Measurements from ENCODE around the gene ARPP21. TPM values are rescaled to one million over a fixed set of nuclear protein-coding genes. Genes with fewer than 3 reads are reported as not detected.

Gene ARPP21
- total RNA-seq, 2 donors from 2014 or later: not detected

GRCh38 chr3:35647461-35647860 lies 8.1 kb downstream of the ARPP21 start:
- no peaks in the 10 kb centered on the region for H3K36me3 Mint-ChIP-seq (ENCODE audit: low read depth)
- H3K4me3 Mint-ChIP-seq: no peak overlapping the region
- no peaks in the 10 kb centered on the region for H3K4me1 Mint-ChIP-seq
- H3K27me3 Mint-ChIP-seq: no peaks in the 10 kb centered on the region
- ATAC-seq: no peak
- no peak overlapping the region for H3K27ac Mint-ChIP-seq
- DNase-seq: no peak
- no peaks in the 10 kb centered on the region for H3K9me3 ChIP-seq (ENCODE audit: control insufficient read depth, low read length, poor library complexity, severe bottlenecking)

DNA sequence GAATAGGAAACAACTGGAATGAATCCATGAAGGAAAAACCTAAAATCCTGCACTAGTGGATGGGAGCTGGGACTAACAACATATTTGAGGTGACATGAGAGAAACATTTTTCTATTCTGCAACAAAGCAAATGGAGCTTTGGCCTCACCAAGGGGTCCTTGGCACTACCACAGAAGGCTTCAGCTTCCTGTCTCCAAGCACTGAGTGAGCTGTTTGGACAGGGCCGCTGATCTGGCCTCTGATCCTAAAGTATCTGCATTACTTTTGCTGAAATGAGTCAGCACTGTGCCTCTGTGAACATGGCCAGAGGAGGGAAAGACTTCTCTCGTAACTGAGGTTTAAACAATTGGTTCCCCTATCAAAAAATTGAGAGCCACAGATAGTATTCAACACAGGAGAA lies 9.0 kb downstream of the ARPP21 start:
- H3K27me3 Mint-ChIP-seq: no peaks in the 10 kb centered on the region
- ATAC-seq: no peak
- no peak overlapping the region for H3K4me3 Mint-ChIP-seq
- H3K27ac Mint-ChIP-seq: no peak overlapping the region
- no peaks in the 10 kb centered on the region for H3K36me3 Mint-ChIP-seq (ENCODE audit: low read depth)
- H3K9me3 ChIP-seq (ENCODE audit: control insufficient read depth, low read length, poor library complexity, severe bottlenecking): no peaks in the 10 kb centered on the region
- DNase-seq: no peak
- H3K4me1 Mint-ChIP-seq: no peaks in the 10 kb centered on the region

DNA sequence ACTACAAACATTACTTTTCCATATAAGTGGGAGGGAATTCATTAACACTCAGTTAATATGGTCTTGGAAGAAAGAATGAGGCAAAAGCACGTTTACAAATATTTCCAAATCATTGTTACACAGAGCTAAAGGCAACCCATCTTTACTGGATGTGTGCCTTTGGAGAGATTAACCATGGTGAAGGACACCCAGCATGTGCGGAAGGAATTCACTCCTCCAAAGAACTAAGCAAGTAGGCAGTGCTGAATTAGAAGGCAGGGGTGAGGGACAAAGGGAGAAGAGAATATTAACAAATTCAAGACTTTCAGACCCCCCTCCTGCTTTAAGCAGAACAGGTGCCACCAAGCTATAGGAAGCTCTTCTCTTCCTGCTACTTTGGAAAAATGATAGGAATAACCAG lies 10.1 kb downstream of the ARPP21 start:
- no peak for ATAC-seq
- Mint-ChIP-seq H3K36me3 (ENCODE audit: low read depth) (no peaks in the 10 kb centered on the region), H3K27ac (no peak overlapping the region), H3K27me3 (no peaks in the 10 kb centered on the region), H3K4me3 (no peak overlapping the region), H3K4me1 (no peaks in the 10 kb centered on the region)
- no peak for DNase-seq
- H3K9me3 ChIP-seq (ENCODE audit: control insufficient read depth, low read length, poor library complexity, severe bottlenecking): no peaks in the 10 kb centered on the region

DNA sequence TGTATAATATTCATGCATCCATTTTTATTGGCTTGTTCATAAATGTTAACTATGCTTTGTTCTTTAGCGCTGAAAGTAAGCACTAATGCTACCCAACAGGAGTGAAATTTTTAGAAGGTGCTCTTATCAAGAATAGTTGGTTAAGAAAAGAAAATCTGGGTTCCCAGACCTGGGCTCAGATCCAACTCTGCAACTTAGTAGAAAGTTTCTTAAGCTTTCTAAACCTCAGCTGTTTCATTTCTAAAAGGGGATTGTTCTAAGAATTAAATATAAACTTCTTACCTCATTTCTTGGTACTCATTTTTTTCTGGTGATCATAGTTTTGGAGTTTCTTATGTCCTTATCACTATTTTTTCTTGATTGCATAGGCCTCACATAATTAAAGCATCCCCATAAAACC lies 12.1 kb downstream of the ARPP21 start:
- no peaks in the 10 kb centered on the region for H3K36me3 Mint-ChIP-seq (ENCODE audit: low read depth)
- no peak overlapping the region for H3K4me3 Mint-ChIP-seq
- H3K4me1 Mint-ChIP-seq: no peaks in the 10 kb centered on the region
- DNase-seq (no peak), ATAC-seq (no peak)
- no peak overlapping the region for H3K27ac Mint-ChIP-seq
- no peaks in the 10 kb centered on the region for H3K27me3 Mint-ChIP-seq
- no peaks in the 10 kb centered on the region for H3K9me3 ChIP-seq (ENCODE audit: control insufficient read depth, low read length, poor library complexity, severe bottlenecking)

DNA sequence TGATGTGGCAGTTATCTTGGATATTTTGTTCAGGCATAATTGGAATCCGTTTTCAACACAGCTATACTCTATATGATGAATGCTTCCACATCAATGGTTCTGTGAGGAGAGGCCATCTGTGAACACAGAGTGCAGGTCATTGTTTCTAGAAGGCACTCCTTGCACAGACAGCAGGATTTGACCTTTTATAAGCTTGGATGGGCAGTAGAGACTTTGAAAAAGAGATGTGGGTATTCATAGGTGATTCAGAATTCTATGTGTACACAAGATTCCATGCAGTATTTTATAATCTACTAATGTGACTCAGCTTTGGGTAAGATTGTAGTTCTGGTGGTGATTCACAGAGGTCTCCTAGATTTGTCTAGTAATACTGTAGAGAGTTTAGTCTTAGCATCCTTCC lies 12.5 kb downstream of the ARPP21 start:
- H3K4me1 Mint-ChIP-seq: no peaks in the 10 kb centered on the region
- ATAC-seq (no peak), DNase-seq (no peak)
- H3K36me3 Mint-ChIP-seq (ENCODE audit: low read depth): no peaks in the 10 kb centered on the region
- no peaks in the 10 kb centered on the region for H3K9me3 ChIP-seq (ENCODE audit: control insufficient read depth, low read length, poor library complexity, severe bottlenecking)
- H3K4me3 Mint-ChIP-seq: no peak overlapping the region
- H3K27me3 Mint-ChIP-seq: no peaks in the 10 kb centered on the region
- no peak overlapping the region for H3K27ac Mint-ChIP-seq

GRCh38 chr3:35653347-35653746 lies 14.0 kb downstream of the ARPP21 start:
- ATAC-seq: no peak

DNA sequence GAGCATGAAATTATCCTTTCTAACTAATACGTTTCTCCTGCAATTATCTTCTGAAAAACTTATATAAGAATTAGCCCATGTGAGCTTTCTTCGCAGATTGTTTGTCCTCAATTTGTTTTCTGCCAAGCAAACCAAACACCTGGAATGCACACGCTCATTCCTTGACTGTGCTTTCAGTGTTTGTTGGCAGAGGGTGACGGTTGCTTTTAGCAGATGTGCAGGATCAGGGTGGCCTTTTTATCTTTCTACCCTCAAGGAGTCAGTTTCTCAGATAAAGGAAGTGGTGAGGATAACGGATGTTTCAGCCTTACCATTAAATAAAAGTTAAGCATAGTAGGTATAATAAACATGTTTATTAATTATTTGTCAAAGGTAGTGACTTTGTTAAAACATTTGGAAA lies 15.2 kb downstream of the ARPP21 start:
- no peaks in the 10 kb centered on the region for H3K27me3 Mint-ChIP-seq
- ATAC-seq: no peak
- no peak overlapping the region for H3K4me3 Mint-ChIP-seq
- H3K27ac Mint-ChIP-seq: no peak overlapping the region
- H3K36me3 Mint-ChIP-seq (ENCODE audit: low read depth): no peaks in the 10 kb centered on the region
- H3K4me1 Mint-ChIP-seq: no peaks in the 10 kb centered on the region
- no peaks in the 10 kb centered on the region for H3K9me3 ChIP-seq (ENCODE audit: control insufficient read depth, low read length, poor library complexity, severe bottlenecking)
- DNase-seq: no peak

More at GRCh38 chr3:35653347-35653746, 14.0 kb downstream of the ARPP21 start:
- H3K27me3 Mint-ChIP-seq: no peaks in the 10 kb centered on the region
- no peak overlapping the region for H3K27ac Mint-ChIP-seq
- H3K9me3 ChIP-seq (ENCODE audit: control insufficient read depth, low read length, poor library complexity, severe bottlenecking): no peaks in the 10 kb centered on the region
- H3K4me3 Mint-ChIP-seq: no peak overlapping the region
- H3K36me3 Mint-ChIP-seq (ENCODE audit: low read depth): no peaks in the 10 kb centered on the region
- no peaks in the 10 kb centered on the region for H3K4me1 Mint-ChIP-seq
- DNase-seq: no peak

DNA sequence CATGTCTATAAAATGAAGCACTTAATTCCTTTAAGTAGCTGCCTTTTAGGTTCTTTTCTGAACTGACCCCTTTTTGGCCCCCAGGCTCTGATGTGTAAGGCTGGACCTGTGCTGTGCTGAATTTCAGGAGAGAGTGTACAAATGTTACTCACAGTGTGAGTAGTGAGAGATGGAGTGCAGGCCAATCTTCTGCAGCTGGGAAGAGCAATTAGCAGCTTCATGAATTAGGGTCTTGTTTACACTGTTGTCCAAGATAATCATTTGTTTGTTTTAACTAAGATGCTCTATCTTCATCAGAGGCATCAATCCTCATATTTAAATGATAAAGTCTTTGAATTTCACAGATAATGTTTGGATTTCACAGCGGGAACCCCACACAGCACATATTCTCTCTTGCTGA lies 19.4 kb downstream of the ARPP21 start:
- DNase-seq (no peak), ATAC-seq (no peak)
- Mint-ChIP-seq H3K27me3 (no peaks in the 10 kb centered on the region), H3K4me3 (no peak overlapping the region), H3K27ac (no peak overlapping the region), H3K36me3 (ENCODE audit: low read depth) (no peaks in the 10 kb centered on the region), H3K4me1 (no peaks in the 10 kb centered on the region)
- no peaks in the 10 kb centered on the region for H3K9me3 ChIP-seq (ENCODE audit: control insufficient read depth, low read length, poor library complexity, severe bottlenecking)

DNA sequence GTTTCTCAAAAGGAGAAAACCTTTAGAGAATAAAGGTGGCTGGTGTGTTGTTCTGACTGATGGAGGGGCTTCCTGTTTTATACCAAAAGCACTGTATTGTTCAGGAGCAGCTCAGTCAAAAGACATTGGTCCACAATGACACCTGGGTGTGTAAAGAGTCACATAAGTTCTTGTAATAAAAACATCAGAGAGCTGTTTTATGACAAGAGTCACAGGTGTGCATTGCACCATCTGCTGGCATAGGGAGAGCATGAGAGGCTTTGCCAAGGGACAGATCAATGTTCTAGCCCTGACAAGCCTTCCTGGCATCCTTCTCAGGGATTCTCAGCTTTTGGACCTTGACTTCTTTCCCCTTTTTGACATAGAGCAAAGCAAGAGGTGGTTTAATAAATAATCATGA lies 20.4 kb downstream of the ARPP21 start:
- no peaks in the 10 kb centered on the region for H3K27me3 Mint-ChIP-seq
- no peak for ATAC-seq
- H3K4me3 Mint-ChIP-seq: no peak overlapping the region
- no peak overlapping the region for H3K27ac Mint-ChIP-seq
- DNase-seq: no peak
- no peaks in the 10 kb centered on the region for H3K4me1 Mint-ChIP-seq
- no peaks in the 10 kb centered on the region for H3K9me3 ChIP-seq (ENCODE audit: control insufficient read depth, low read length, poor library complexity, severe bottlenecking)
- no peaks in the 10 kb centered on the region for H3K36me3 Mint-ChIP-seq (ENCODE audit: low read depth)

DNA sequence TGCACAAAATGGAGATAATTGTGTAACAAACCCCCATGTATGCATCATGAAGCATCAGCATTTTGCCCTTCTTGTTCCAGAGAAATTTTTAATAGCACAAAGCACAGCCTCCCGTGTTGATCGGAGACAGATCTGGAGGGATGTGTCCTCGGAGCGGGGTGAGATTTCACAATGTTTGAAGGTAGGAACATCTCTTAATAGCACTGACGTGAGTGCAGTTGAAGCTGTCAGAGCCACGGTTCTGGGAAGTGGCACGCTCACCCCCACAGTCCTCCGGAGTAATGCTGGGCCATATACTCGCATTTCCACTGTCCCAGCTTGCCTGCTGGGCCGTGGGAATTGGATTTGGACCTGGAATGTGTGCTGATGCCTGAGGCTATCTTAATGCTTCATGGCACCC lies 24.1 kb downstream of the ARPP21 start:
- DNase-seq (no peak), ATAC-seq (no peak)
- Mint-ChIP-seq H3K4me3 (no peak overlapping the region), H3K27ac (no peak overlapping the region), H3K36me3 (ENCODE audit: low read depth) (no peaks in the 10 kb centered on the region), H3K4me1 (no peaks in the 10 kb centered on the region), H3K27me3 (no peaks in the 10 kb centered on the region)
- no peaks in the 10 kb centered on the region for H3K9me3 ChIP-seq (ENCODE audit: control insufficient read depth, low read length, poor library complexity, severe bottlenecking)

- H3K9me3 ChIP-seq (ENCODE audit: control insufficient read depth, low read length, poor library complexity, severe bottlenecking): no peaks in the 10 kb centered on the region
- ATAC-seq (no peak), DNase-seq (no peak)
- no peak overlapping the region for H3K27ac Mint-ChIP-seq
- no peaks in the 10 kb centered on the region for H3K36me3 Mint-ChIP-seq (ENCODE audit: low read depth)
- H3K4me1 Mint-ChIP-seq: no peaks in the 10 kb centered on the region
- H3K27me3 Mint-ChIP-seq: no peaks in the 10 kb centered on the region
- no peak overlapping the region for H3K4me3 Mint-ChIP-seq
Measured at GRCh38 chr3:35664460-35664919, 25.2 kb downstream of the ARPP21 start.

DNA sequence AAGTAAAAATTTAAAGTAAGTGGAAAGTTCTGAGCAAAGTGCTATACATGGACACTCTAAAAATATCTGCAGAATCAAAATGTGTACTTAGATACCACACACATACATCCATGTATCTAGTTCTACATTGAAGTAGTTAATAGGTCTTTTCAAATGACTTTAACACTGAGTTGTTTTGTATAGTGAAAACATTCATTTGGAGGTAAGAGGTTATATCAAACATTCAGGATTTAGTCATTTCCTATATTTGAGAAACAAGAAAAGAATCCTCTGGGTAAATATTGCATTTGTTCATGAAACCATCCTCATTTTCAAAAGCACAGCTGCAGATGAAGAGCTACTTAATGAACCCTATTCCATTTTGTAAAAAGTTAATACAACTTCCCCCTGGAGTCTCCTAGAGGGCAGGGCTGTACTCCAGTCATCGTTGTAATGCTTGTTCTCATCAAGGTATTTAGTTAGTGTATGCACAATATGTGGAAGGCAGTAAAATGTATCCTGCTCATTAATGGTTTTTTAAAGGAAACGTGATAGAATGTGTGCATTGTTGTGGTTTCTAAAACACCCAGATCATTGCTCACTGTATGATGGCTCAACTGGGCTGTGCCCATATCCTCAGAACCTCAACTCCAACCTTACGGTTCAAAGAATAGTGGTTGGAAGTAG lies 26.2 kb downstream of the ARPP21 start:
- no peaks in the 10 kb centered on the region for H3K4me1 Mint-ChIP-seq
- no peaks in the 10 kb centered on the region for H3K9me3 ChIP-seq (ENCODE audit: control insufficient read depth, low read length, poor library complexity, severe bottlenecking)
- H3K36me3 Mint-ChIP-seq (ENCODE audit: low read depth): no peaks in the 10 kb centered on the region
- ATAC-seq (no peak), DNase-seq (no peak)
- H3K27me3 Mint-ChIP-seq: no peaks in the 10 kb centered on the region
- no peak overlapping the region for H3K27ac Mint-ChIP-seq
- H3K4me3 Mint-ChIP-seq: no peak overlapping the region

- no peak overlapping the region for H3K4me3 Mint-ChIP-seq
- no peak overlapping the region for H3K27ac Mint-ChIP-seq
- no peaks in the 10 kb centered on the region for H3K27me3 Mint-ChIP-seq
- H3K4me1 Mint-ChIP-seq: no peaks in the 10 kb centered on the region
- ATAC-seq (no peak), DNase-seq (no peak)
- no peaks in the 10 kb centered on the region for H3K9me3 ChIP-seq (ENCODE audit: control insufficient read depth, low read length, poor library complexity, severe bottlenecking)
- H3K36me3 Mint-ChIP-seq (ENCODE audit: low read depth): no peaks in the 10 kb centered on the region
Measured at GRCh38 chr3:35666888-35667287, 27.6 kb downstream of the ARPP21 start.

DNA sequence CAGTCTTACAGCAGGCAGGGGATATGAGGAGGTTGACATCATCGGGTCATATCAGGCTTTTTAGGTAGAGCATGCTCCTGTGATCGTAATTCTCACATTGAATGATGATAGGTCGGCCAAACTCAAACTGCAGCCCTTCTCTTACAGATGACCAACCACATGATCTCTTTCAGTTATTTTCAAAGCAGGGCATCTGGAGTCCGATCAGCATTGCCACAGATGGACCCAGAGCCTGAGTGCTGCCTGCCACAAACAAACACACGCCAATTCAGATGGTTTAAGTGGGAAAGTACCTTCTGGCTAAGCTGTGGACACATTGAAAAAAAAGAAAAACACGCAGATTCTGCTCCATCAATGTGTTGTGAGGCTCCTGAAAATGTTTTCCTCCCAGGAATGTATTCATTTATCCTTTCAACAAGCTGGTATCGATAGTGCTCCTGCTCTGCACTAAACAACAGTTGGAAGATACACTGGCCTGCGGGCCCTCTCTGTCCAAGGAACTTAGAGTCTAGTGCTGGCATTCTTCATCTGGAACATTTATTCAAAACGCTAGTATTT lies 31.2 kb downstream of the ARPP21 start:
- Mint-ChIP-seq H3K4me1 (no peaks in the 10 kb centered on the region), H3K4me3 (no peak overlapping the region), H3K27ac (no peak overlapping the region), H3K27me3 (no peaks in the 10 kb centered on the region), H3K36me3 (ENCODE audit: low read depth) (no peaks in the 10 kb centered on the region)
- DNase-seq: no peak
- ATAC-seq: no peak
- H3K9me3 ChIP-seq (ENCODE audit: control insufficient read depth, low read length, poor library complexity, severe bottlenecking): no peaks in the 10 kb centered on the region

Measured in T-helper 17 cell (primary cell).